NT2/D1 (cell line): ENCODE measurements around the gene STAMBP.
"Not testable (repeated sequence)": the region's sequence is repeated elsewhere in the genome, so short reads cannot be mapped to it uniquely, and the experiment has no call there.

Source experiments
- DNase-seq: peaks from one replicate; pipeline ENCODE4 v3.0.0-alpha.2; 2011; ENCODE audit warnings: low read depth, low spot score
- H3K27me3 ChIP-seq: 2 replicates; pipeline ENCODE4 v1.6.0; 2011; ENCODE audit warnings: mild to moderate bottlenecking; ENCODE audit not compliant: insufficient read length, insufficient read depth
- H3K36me3 ChIP-seq: 2 replicates; pipeline ENCODE4 v1.6.1; 2011; ENCODE audit warnings: mild to moderate bottlenecking, low read length, mixed read lengths; ENCODE audit not compliant: insufficient read depth, insufficient read length
- H3K4me1 ChIP-seq: 2 replicates; pipeline ENCODE4 v1.5.1; 2011; ENCODE audit not compliant: insufficient read depth, insufficient read length
- H3K4me3 ChIP-seq: 2 replicates; pipeline ENCODE4 v1.5.1; 2011; ENCODE audit warnings: low read depth; ENCODE audit not compliant: insufficient read length
- H3K9ac ChIP-seq: 2 replicates; pipeline ENCODE4 v1.6.0; 2011; ENCODE audit warnings: low read depth; ENCODE audit not compliant: insufficient read length
- H3K9me3 ChIP-seq: 2 replicates; pipeline ENCODE4 v1.5.1; 2011; ENCODE audit warnings: mild to moderate bottlenecking, low read length; ENCODE audit not compliant: insufficient read depth
- SUZ12 ChIP-seq: IDR thresholded peaks from 2 replicates; pipeline ENCODE4 v1.6.1; 2011; ENCODE audit not compliant: insufficient read length, insufficient read depth; ENCODE audit errors: extremely low read depth
- YY1 ChIP-seq: IDR thresholded peaks from 2 replicates; pipeline ENCODE4 v1.6.1; 2011; ENCODE audit not compliant: insufficient read length, insufficient read depth
- ZNF274 ChIP-seq: IDR thresholded peaks from 2 replicates; pipeline ENCODE4 v1.6.1; 2011; ENCODE audit warnings: mild to moderate bottlenecking, low read depth, low read length

The STAMBP gene

GRCh38 chr2:73855526-73855925, 26.8 kb downstream of the STAMBP start:
- no peaks in the 10 kb centered on the region for H3K27me3 ChIP-seq
- no peaks in the 10 kb centered on the region for H3K9me3 ChIP-seq
- TF ChIP-seq YY1 (no peak), ZNF274 (no peak), SUZ12 (no peak)
- no peak for DNase-seq
- peaks cover 55% of the 10 kb centered on the region for H3K36me3 ChIP-seq
- H3K4me1 ChIP-seq, result no peaks in the 10 kb centered on the region
- no peak overlapping the region for H3K9ac ChIP-seq
- no peak overlapping the region for H3K4me3 ChIP-seq

GRCh38 chr2:73856214-73856613, 27.5 kb downstream of the STAMBP start:
- TF ChIP-seq YY1 (no peak), SUZ12 (no peak)
- DNase-seq, result no peak
- Histone ChIP-seq H3K9me3 (no peaks in the 10 kb centered on the region), H3K36me3 (peaks cover 59% of the 10 kb centered on the region), H3K9ac (no peak overlapping the region), H3K4me1 (no peaks in the 10 kb centered on the region), H3K4me3 (no peak overlapping the region), H3K27me3 (no peaks in the 10 kb centered on the region)

GRCh38 chr2:73859721-73860586, 31.2 kb downstream of the STAMBP start:
- no peaks in the 10 kb centered on the region for H3K4me1 ChIP-seq
- no peak for DNase-seq
- H3K36me3 ChIP-seq, result peaks cover 65% of the 10 kb centered on the region
- TF ChIP-seq YY1 (no peak), SUZ12 (no peak), ZNF274 (no peak)
- no peak overlapping the region for H3K4me3 ChIP-seq
- H3K9ac ChIP-seq, result no peak overlapping the region
- no peaks in the 10 kb centered on the region for H3K27me3 ChIP-seq
- H3K9me3 ChIP-seq, result no peaks in the 10 kb centered on the region

GRCh38 chr2:73862987-73863386, 34.2 kb downstream of the STAMBP start:
- H3K9ac ChIP-seq, result no peak overlapping the region
- no peak overlapping the region for H3K4me3 ChIP-seq
- no peak for DNase-seq
- no peaks in the 10 kb centered on the region for H3K27me3 ChIP-seq
- H3K4me1 ChIP-seq, result no peaks in the 10 kb centered on the region
- TF ChIP-seq SUZ12, result no peak
- no peak for TF ChIP-seq YY1
- TF ChIP-seq ZNF274, result no peak
- H3K36me3 ChIP-seq, result peaks cover 62% of the 10 kb centered on the region
- no peaks in the 10 kb centered on the region for H3K9me3 ChIP-seq

GRCh38 chr2:73868204-73868978, 39.6 kb downstream of the STAMBP start:
- peaks cover 30% of the 10 kb centered on the region for H3K36me3 ChIP-seq
- no peak overlapping the region for H3K4me3 ChIP-seq
- no peaks in the 10 kb centered on the region for H3K4me1 ChIP-seq
- H3K27me3 ChIP-seq, result no peaks in the 10 kb centered on the region
- no peaks in the 10 kb centered on the region for H3K9me3 ChIP-seq
- TF ChIP-seq SUZ12 (no peak), YY1 (no peak), ZNF274 (no peak)
- no peak overlapping the region for H3K9ac ChIP-seq
- DNase-seq, result no peak

- Histone ChIP-seq H3K27me3 (no peaks in the 10 kb centered on the region), H3K4me3 (no peak overlapping the region), H3K36me3 (peaks cover 15% of the 10 kb centered on the region), H3K9me3 (no peaks in the 10 kb centered on the region), H3K4me1 (no peaks in the 10 kb centered on the region), H3K9ac (no peak overlapping the region)
- no peak for DNase-seq
- TF ChIP-seq ZNF274, result no peak
- no peak for TF ChIP-seq YY1
- no peak for TF ChIP-seq SUZ12
Observed at GRCh38 chr2:73870084-73870483, 41.3 kb downstream of the STAMBP start.

- no peaks in the 10 kb centered on the region for H3K9me3 ChIP-seq
Observed at GRCh38 chr2:73877071-73877802, 48.5 kb downstream of the STAMBP start.

GRCh38 chr2:73877984-73878383, 49.2 kb downstream of the STAMBP start:
- H3K4me3 ChIP-seq, H3K9me3 ChIP-seq, H3K27me3 ChIP-seq, H3K4me1 ChIP-seq, H3K9ac ChIP-seq, DNase-seq, H3K36me3 ChIP-seq: not testable (repeated sequence)

More at GRCh38 chr2:73877071-73877802, 48.5 kb downstream of the STAMBP start:
- Histone ChIP-seq H3K4me3 (no peak overlapping the region), H3K27me3 (no peaks in the 10 kb centered on the region), H3K9ac (no peak overlapping the region), H3K36me3 (no peaks in the 10 kb centered on the region), H3K4me1 (no peaks in the 10 kb centered on the region)
- DNase-seq, result no peak
- TF ChIP-seq SUZ12, result no peak
- no peak for TF ChIP-seq YY1
- TF ChIP-seq ZNF274, result no peak
